HEK293 (cell line): ENCODE results near the gene SP140L.

Experiments used
- ZNF184 ChIP-seq: fragments of 450-650 bp; IDR thresholded peaks from 2 replicates; pipeline ENCODE4 v1.5.1; 2018; ENCODE audit warnings: missing biosample characterization, mild to moderate bottlenecking, missing genetic modification characterization
- ZNF266 ChIP-seq: fragments of 450-650 bp; formaldehyde crosslinking; IDR thresholded peaks from 2 replicates; pipeline ENCODE4 v1.5.1; 2016; ENCODE audit warnings: missing biosample characterization, missing genetic modification characterization, low read depth
- ZNF530 ChIP-seq: fragments of 450-650 bp; formaldehyde crosslinking; IDR thresholded peaks from 2 replicates; pipeline ENCODE4 v1.5.1; 2016; ENCODE audit warnings: low read depth, missing biosample characterization, missing genetic modification characterization
- ZNF747 ChIP-seq: fragments of 450-650 bp; formaldehyde crosslinking; IDR thresholded peaks from 2 replicates; pipeline ENCODE4 v1.5.1; 2016; ENCODE audit warnings: missing biosample characterization, missing genetic modification characterization
- ZNF776 ChIP-seq: fragments of 450-650 bp; formaldehyde crosslinking; IDR thresholded peaks from 2 replicates; pipeline ENCODE4 v1.5.0; 2017; ENCODE audit warnings: missing biosample characterization, missing genetic modification characterization, borderline replicate concordance
- TF ChIP-seq, protein P1 (sequence below): fragments of 450-650 bp; formaldehyde crosslinking; IDR thresholded peaks from 2 replicates; pipeline ENCODE4 v1.5.1; 2016; ENCODE audit warnings: missing biosample characterization, missing genetic modification characterization

DNA sequence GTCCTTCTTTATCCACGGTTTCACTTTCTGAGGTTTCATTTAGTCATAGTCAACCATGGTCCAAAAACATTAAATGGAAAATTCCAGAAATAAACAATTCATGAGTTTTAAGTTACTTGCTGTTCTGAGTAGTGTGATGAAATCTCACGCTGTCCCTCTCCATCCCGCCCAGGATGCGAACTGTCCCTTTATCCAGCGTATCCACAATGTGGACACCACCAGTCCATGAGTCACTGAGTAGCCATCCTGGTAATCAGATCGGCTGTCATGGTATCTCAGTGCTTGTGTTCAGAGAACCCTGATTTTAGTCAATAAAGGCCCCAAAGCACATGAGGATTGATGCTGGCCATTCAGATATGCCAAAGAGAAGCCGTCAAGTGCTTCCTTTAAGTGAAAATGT is 3.7 kb downstream of the SP140L start:
- TF ChIP-seq, protein P1, sequence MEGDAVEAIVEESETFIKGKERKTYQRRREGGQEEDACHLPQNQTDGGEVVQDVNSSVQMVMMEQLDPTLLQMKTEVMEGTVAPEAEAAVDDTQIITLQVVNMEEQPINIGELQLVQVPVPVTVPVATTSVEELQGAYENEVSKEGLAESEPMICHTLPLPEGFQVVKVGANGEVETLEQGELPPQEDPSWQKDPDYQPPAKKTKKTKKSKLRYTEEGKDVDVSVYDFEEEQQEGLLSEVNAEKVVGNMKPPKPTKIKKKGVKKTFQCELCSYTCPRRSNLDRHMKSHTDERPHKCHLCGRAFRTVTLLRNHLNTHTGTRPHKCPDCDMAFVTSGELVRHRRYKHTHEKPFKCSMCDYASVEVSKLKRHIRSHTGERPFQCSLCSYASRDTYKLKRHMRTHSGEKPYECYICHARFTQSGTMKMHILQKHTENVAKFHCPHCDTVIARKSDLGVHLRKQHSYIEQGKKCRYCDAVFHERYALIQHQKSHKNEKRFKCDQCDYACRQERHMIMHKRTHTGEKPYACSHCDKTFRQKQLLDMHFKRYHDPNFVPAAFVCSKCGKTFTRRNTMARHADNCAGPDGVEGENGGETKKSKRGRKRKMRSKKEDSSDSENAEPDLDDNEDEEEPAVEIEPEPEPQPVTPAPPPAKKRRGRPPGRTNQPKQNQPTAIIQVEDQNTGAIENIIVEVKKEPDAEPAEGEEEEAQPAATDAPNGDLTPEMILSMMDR: no peak
- TF ChIP-seq ZNF747 (tag by site-specific recombination): no peak
- no peak for TF ChIP-seq ZNF184
- no peak for TF ChIP-seq ZNF776 (tag by site-specific recombination)
- TF ChIP-seq ZNF530 (tag by site-specific recombination): no peak
- TF ChIP-seq ZNF266 (tag by site-specific recombination): no peak
